NCI-H187 (cell line): ENCODE results near the gene NCAPH2.

Experiments
- DNase-seq, 2 experiments: peaks; one replicate each; lab custom pipeline; 2025; lab: John Stamatoyannopoulos, UW

The NCAPH2 gene

DNA sequence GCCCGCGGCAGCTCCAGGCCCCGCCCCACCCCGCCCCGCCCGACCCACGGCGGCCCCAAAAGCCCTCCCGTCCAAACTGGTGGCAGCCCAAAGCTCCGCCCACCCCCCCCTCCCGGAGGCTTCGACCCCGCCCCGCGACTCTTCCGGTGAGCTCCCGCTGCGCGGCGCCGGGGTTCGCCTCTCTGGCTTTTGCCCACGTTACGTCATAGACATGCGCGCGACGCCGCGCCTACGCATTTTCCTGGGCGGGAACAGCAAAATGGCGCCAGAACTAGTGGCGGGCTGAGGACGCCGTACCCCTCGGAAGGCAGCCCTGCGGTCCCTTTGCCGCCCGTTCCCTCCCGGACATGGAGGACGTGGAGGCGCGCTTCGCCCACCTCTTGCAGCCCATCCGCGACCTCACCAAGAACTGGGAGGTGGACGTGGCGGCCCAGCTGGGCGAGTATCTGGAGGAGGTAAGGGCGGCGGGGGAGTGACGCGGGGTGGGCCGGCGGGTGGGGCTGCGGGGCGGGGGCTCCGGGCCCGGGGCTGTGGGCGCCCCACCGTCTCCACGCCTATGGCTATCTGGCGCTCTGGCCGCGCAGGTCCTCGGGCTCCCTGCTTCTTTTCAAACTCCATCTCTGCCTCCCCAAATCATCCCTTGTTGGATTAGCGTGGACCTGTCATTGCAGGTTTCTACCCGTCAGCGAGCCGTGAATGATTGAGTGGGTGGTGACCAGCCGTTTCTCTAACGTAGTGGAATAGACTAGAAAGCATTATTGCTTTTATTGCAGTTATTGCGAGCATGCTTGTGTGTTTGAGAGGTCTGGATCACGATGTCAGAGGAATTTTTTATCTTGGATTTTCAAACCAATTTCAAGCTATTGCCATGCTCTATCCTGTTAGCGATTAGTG lies at the start of gene NCAPH2:
Gene NCAPH2, plus strand, starts transcription at position 234 of the 894 bp plus-strand sequence. Its CDS starts 114 bp downstream, at position 348.
- peak; percentile 22 to 50 for DNase-seq

DNA sequence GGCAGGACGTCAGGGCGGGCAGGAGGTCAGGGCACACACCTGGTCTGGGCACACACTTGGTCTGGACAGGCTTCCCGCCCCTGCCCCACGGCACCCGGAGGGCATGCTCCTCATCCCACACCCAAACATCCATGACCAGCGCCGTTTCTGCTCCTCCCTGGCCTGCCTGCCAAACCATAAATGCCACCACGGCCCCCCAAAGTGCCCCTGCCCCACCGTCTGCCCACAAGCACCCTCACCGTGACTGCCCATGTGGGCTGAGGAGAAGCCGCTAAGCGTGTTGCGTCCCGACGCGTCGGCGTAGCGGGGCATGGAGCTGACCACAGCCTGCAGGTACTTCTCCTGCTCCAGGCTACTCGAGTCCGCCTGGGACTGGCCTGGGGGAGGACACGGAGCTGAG lies 49.0 kb upstream of the NCAPH2 start:
- no peak for DNase-seq

DNA sequence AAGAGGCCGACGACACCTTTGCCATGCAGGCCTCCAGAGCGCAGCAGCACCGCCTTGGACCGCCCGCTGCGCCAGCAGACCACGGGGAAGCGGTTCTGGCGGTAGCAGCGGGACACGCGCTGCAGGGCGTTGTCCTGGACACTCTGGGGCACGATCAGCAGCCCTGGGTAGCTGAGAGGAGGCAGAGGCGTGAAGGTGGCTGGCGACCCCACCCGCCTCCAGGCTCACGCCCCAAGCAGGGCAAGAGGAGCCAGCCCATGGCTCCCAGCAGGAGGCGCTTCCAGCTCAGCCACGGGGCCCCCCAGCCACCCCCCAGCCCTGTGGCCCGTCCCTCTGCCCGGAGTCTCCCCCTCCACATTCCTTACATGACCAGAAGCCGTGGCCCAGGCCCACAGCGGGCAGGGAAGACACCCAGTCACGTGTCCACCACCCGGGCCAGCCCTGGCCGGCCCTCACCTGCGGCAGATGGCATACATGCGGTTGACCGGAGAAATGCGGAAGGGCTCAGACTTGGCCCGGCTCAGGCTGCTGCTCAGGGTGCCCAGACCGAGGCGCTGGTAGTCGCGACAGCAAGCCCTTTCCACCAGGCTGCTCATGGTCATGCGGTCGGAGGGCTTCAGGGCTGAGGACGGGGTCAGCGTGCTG lies 48.4 kb upstream of the NCAPH2 start:
- no peak for DNase-seq

DNA sequence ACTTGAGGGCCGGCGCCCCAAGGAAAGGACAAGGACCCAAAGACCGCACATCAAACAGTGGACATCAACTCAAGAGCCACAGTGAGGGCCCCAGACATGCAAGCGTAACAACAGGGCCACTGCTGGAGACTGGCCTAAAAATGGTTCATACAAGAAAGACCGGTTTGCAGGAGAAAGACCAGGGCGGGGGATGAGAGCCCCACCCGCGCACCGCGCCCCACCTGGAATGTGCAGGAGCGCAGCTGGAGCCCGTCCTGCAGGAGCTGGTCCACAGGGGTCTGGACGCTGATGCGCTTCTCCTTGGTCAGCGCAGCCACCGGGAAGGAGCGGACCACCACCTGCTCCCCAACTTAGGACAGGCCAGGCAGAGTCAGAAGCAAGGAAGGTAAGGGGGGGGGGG lies 47.1 kb upstream of the NCAPH2 start:
- no peak for DNase-seq

DNA sequence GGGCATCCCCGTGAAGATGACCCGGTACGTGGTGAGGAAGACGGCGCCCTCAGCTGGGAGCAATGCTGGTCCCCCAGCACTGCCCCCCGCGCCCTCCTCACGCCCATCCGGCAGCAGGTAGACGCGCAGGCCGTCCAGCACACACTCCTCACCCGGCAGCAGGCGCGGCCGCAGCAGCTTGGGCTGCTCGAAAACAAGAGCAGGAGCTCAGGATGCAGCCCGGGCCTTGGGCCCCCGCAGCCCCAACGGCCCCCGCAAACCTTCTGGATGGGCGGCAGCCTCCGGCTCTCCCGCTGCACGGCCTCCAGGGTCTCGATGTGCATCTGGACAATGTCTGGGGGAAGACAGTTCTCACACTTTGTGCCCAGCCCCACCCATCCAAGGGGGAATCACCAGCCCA lies 46.5 kb upstream of the NCAPH2 start:
- no peak for DNase-seq

DNA sequence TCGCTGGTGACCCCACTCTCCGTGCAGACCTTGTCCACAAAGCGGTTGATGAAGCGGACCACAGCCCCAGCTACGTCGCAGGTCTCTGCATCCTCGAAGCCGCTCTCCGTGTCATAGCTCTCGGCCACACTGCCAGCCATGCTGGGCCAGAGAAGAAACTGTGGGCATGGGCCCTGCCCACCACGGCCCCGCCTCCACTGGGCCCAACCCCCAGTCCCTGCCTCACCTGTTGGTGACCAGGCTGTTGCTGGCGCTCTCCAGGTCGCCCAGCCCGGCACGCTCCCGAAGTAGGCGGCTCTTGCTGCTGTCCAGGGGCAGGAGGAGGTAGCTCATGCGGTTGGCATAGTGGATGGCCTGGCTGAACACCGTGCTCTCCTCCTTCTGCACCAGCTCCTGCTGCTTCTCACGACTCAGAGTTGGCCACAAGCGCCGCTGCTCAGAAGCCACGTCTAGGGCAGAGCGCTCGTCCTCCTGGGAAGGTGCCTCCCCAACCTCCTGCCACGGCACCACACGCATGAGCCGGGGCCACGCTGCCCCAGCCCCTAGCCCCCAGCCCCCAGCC lies 46.0 kb upstream of the NCAPH2 start:
- DNase-seq, result no peak

DNA sequence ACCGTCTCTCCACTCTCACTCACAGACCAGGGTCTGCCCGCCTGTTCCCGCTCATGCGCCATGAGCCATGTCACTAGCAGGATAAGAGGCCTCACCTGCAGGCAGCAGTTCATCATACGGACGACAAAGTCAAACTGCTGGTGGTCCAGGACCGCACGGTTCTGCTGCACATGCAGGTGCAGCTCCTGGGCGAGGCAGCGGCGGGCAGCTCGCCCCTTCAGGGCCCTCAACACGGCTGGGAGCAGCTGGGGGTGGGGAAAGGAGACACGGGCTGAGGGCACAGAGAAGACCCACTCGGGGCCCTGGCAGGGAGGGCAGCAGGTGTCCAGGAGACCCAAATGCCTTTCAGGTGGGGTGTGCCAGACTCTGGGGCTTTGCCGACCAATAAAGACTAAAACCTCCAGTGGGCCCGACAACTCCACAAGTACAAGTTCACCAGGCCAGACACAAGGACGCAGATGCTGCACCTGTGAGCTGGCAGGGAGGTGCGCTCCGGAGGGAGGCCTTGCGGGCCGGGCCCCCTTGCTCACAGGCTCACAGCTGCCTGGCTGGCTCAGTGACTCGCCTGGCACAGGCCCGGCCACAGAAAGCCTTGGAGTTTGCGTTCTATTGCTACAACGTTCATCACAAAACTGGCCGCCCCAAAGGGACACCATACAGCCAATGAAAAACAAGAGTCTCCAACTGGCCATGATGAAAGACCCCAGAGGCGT lies 44.7 kb upstream of the NCAPH2 start:
- no peak for DNase-seq

DNA sequence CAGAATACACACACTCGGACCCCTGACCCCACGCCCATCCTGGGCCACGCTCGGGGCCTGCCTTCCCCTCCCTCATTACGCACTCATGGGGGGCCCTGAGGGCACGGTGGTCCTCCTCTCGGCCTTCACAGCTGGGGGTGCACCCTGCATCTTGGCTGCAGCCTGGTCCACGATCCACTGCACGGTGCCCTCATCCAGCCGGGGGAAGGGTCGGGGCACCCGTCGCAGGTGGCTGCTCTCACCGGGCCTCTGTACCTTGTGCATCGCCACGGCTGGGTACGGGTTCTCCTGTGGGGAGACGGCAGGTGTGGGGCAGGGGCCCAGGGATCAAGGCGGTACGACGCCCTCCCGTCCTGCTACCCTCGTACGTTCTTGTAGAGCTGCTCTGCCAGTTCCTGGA lies 43.6 kb upstream of the NCAPH2 start:
- no peak for DNase-seq

DNA sequence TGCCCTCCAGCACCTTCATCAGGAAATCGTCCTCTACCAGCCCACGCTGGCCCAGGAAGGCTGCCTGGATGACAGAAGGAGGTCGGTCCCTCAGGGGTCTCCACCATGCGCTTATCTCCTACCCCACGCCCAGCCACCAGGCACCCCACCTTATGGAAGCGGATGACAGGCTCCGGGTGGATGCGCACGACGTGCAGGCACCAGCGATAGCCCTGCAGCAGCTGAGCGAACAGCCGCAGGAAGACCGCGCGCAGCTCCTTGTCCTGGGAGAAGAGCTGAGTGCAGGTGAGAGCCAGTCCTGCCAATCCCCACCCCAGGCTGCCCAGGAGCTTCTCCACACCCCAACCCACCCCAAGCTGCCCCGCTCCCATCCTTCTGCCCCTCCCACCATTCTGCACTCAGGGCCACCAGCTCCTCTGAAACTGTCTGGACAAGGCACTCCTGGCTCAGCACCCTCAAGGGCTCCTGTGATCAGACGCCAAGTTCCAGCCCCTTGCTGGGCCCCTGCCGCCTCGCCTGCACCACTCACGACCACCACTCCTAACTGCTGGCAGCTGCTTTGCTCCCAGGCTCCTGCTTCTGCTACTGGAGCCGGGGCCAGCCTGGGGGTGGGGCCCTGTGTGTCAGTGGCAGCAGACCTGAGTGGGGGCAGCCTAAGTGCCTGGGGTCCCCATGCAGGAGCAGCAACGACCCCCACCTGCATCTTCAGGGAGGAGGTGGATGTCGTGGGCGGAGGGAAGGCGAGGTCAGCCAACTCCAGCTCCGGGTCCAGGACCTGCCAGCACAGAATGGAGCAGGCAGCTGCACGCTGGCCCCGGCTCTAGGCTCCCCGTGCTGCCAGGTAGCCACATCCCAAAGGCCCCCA lies 42.7 kb upstream of the NCAPH2 start:
- DNase-seq, result no peak

DNA sequence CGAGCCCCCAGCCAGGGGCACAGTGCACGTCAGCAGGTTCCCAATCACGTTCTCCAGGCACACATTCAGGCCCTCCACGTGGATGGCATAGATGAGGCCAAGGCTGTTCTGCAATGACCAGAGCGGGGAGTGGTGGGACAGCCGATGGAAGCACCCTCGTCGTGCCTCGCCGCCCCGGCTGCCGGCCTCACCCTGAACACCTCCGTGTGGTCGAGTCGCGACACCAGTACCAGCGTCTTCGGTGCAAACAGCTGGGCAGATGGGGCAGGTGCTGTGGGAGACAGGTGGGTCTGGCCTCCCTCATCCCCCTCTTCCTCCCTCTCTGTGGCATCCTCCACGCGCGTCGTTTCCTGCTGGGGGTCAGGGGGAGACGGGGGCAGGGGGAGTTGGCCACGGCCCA lies 40.7 kb upstream of the NCAPH2 start:
- no peak for DNase-seq

DNA sequence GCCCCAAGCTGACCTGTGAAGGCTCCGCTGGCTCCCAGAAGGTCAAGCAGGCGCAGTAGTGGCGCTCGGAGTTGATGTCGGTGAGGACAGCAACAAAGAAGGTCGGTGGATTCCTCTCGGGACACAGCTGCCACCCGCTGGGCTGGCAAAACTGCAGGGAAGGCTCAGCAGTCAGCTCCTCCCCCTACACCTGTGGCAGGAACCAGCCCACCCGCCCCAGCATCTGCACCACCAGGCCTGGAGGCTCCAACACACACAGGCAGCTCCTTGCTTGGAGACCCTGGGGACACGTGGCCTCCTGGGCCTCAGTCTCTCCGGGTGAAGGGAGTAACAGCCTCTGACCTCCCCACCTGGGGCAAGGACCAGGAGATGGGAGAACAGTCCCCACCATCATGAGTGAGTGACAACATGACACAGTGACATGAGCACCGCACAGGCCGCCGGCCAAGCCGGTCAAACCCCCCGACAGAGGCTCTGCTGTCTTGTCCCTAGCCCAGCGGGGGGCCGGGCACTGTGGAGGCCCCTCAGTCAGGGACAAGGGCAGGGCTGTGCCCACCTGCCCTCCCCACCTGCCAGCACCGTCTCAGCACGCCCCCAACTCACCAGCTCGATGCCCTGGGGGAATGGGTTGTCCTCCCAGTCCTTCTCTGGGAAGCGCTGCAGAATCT lies 40.1 kb upstream of the NCAPH2 start:
- no peak for DNase-seq

DNA sequence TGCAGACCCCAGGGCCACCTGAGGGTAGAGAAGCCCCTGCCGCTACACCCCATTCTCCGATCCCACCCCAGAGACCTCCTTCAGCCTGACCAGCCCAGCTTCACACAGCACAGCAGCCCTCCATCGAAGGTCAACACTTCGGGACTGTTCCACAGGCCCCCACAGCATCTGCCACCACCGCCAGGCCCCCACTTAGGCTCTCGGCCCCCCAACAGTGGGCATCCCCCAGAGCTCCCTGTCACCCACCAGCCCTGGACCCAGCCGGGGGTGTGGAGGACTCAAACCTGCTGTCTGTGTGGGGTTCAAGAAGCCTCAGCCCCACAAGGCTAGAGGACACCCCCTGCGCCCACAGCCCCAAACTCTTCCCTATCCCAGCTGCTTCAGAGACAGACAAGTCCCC lies 39.4 kb upstream of the NCAPH2 start:
- DNase-seq, result no peak

DNA sequence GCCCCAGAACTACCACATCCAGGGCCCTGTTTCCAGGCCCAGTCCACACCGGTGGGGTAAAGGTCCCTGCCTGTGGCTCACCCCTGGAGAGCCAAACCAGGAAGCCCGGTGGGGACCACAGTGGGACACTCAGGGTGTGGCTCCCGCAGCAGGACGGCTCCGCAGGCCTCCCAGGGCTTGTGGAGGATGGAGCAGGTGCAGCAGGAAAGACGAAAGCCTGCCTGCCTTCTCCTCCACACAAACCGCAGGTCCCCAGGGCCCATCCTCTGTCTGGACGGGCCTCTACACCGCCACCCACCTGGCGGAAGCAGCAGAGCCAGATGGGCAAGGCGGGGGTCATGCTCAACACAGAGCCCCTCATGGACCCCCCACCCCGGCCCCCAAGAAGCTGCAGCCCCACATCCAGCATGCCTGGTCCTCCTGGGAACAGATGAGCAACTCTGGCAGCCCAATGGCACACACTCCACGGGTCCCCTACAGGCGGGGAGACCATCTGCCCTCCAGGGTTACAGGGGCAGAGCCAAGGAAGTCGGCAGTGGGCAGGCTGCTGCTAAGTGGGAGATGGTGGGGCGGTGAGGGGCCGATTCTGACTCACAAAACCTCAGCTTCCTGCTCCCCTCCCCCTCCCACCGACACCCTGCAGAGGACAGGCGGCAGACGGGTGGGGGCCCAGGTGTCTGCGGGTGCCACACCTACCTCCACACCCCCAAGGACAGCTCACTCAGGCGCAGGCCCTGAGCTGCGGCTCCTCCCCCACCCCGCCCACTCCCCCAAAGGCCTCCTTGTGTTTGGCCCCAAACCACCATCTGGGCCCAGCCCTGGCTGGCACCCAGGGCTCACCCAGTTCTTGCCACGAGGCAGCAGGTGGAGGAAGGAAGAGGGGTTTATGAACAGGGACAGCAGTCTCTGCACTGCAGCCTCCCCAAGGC lies 38.4 kb upstream of the NCAPH2 start:
- peak in 1 of 2 experiments; percentile 27 for DNase-seq

DNA sequence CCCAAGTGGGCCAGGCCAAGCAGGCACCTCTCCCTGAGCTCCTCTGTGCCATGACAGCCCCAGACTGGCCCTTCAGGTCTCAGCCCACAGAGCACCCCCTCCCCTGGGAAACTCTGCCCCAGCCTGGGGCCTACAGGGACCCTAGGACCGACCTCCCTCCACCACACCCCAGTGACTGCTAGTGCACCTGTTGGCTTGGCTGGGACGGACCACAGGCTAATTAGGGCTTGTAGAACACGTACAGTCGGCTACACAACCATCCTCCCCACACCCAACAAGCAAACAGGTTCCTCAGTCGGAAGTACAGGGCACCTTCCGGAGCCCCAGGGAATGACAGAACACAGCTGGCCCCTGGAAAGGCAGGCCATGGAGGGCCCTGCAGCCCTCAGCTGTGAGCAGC lies 37.5 kb upstream of the NCAPH2 start:
- DNase-seq, result no peak

DNA sequence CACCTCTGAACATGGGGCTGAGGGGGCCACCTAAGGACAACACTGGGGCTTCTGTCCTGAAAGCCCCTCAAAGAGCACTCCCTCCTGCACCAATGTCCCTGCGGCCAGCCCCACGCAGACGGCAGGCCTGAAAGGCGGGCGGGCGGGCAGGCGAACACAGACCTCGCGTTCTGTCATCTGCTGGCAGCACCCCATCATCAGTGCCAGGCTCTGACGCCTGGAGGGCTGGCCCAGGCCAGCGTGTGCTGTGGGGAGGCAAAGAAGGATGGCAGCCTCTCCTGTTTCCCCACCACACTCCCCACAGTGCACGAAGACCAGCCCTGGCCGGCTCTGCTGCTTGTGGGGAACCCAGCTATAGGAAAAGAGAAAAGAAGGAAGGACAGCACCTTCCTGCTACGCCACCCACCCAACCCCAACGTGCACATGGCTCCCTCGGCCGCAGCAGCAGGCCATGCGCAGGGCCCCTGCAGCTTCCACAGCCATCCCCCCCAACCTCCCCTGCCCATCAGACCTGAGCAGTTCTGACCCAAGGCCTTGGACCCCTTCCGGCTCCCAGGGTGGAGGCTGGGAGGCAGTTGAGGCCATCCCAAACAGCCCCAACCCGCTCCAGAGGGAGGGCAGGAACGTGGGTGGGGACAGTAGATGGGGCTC lies 36.7 kb upstream of the NCAPH2 start:
- no peak for DNase-seq

DNA sequence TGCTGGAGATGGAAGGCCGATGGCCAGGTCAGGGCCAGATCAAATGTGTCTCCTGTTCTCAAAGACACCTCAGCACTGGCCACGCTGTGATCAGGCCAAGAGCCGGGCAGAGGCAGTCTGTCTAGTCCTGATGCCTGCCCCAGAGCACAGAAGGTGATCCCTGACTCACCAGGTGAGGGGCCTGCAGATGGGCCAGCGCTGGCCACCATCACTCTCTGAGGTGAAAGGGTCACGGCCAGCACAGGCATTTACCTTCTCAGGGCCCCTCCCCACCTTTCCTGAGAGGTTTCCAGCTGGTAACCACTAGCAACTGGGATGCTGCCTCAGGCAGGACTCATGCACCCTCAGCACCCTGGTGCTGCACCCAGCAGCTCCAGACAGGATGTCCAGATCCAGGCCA lies 36.1 kb upstream of the NCAPH2 start:
- no peak for DNase-seq

DNA sequence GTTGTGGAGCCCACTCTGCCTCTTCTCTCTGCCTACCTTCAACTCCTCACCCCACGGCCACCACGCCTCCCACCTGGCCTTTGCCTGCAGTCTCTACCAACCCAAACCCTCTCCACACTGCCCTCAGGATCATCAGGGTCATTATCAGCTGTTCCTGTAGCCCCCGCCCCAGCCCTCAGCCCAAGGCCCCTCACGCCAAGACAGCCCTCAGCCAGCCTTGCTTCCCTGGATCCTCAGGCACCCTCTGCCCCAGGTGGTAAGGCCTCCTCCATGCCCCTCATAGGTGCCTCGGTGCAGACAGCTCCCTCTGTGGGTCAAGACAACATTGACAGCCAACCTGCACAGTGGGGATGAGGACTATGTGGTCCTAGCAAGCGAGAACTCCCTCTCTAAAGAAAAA lies 34.9 kb upstream of the NCAPH2 start:
- DNase-seq, result no peak

DNA sequence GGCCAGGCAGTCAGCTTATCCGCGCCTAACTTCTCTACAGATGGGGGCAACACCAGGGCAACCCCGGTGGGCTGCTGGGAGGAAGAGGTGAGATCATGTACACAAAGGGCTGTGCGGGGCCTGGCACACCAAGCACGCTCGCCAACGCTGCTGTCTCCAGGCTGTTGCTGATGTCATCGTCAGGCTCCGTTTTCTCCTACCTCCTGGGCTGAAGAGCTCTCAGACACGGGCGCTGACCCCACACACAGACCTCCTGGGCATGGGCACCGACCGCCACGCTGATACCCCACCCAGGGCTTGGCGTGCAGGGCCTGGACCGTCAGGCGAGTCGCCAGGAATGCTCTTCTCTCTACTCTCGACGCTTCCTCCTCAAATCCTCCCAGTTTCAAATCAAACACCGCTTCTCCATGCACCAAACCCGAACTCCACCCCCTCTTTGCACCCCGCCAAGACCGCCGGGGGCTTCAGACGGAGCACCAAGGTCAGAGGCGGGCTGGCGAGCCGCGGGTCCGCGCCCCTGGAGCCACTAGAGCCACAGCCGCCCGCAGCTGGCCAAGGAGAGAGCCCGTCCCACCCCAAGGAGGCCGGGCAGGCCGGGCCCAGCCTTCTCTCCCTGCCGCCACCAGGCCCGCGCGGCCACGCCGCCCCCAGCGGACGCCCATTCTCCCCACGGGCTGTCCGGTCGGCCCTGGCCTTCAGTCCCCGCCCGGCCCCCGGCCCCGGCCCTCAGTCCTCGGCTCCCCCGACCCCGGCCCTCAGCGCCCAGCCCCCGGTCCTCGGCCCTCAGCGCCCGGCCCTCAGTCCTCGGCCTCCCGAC lies 34.0 kb upstream of the NCAPH2 start:
- no peak for DNase-seq
